HL-60 (cell line): ENCODE data around the gene B4GALNT4.

ENCODE experiments used
- DNase-seq, 2 experiments: peaks; one replicate each; pipeline ENCODE4 v3.0.0-alpha.2; 2010 to 2020; ENCODE audit warnings: low read depth in 1 of 2, low spot score in 1 of 2
- H3K27ac ChIP-seq: fragments of 250-450 bp; sonication (Bioruptor Pico); replicated peaks from 2 replicates; pipeline ENCODE4 v1.5.1; 2020; ENCODE audit warnings: mild to moderate bottlenecking, moderate library complexity
- H3K27me3 ChIP-seq: fragments of 250-450 bp; sonication (Bioruptor Pico); 2 replicates; pipeline ENCODE4 v1.5.1; 2021; ENCODE audit warnings: mild to moderate bottlenecking, moderate library complexity; ENCODE audit not compliant: insufficient read depth, poor library complexity, severe bottlenecking
- H3K4me3 ChIP-seq: replicated peaks from 2 replicates; pipeline ENCODE4 v1.5.1; 2011; ENCODE audit warnings: mild to moderate bottlenecking, control low read depth, low read length; ENCODE audit not compliant: insufficient read depth
- CTCF ChIP-seq: IDR thresholded peaks from one replicate; pipeline ENCODE4 v1.5.1; 2011; ENCODE audit warnings: low read length, control low read depth, inconsistent platforms; ENCODE audit not compliant: insufficient read depth
- GABPA ChIP-seq: IDR thresholded peaks from 2 replicates; pipeline ENCODE4 v1.6.1; 2012; ENCODE audit warnings: low read depth
- POLR2AphosphoS5 ChIP-seq: IDR thresholded peaks from 2 replicates; pipeline ENCODE4 v1.6.1; 2012; ENCODE audit warnings: low read depth
- REST ChIP-seq: IDR thresholded peaks from 2 replicates; pipeline ENCODE4 v1.6.1; 2012; ENCODE audit warnings: low read depth; ENCODE audit not compliant: insufficient replicate concordance
- SPI1 ChIP-seq: IDR thresholded peaks from 2 replicates; pipeline ENCODE4 v1.6.1; 2012; ENCODE audit warnings: low read depth, mild to moderate bottlenecking, borderline replicate concordance

B4GALNT4 gene

GRCh38 chr11:413120-414081, 44.1 kb downstream of the B4GALNT4 start:
- TF ChIP-seq CTCF = no peak
- TF ChIP-seq POLR2AphosphoS5 = 0 out of 2 replicates have a peak, but pooled peaks have one; percentile 15
- TF ChIP-seq REST = no peak
- DNase-seq = peak; percentile 65 to 68

GRCh38 chr11:414318-414857, 45.1 kb downstream of the B4GALNT4 start:
- peak; percentile 58 to 73 for DNase-seq
- Histone ChIP-seq H3K27me3 (no peaks in the 10 kb centered on the region), H3K4me3 (peak overlapping the region; percentile 48), H3K27ac (peak overlapping the region; percentile 86)
- TF ChIP-seq GABPA (no peak), POLR2AphosphoS5 (peak; percentile 87)

More at GRCh38 chr11:413120-414081, 44.1 kb downstream of the B4GALNT4 start:
- Histone ChIP-seq H3K4me3 (peak overlapping the region; percentile 48; the same call in 1 of the 2 replicates), H3K27me3 (no peaks in the 10 kb centered on the region), H3K27ac (peak overlapping the region; percentile 52)

- H3K4me3 ChIP-seq = no peak overlapping the region; the same call in 1 of the 2 replicates
- no peak for DNase-seq
- TF ChIP-seq GABPA (no peak), SPI1 (no peak), POLR2AphosphoS5 (no peak), REST (no peak), CTCF (no peak)
- peak overlapping the region; percentile 86 for H3K27ac ChIP-seq
- H3K27me3 ChIP-seq = no peaks in the 10 kb centered on the region
Observed at GRCh38 chr11:415640-416041, 46.3 kb downstream of the B4GALNT4 start.

- no peak for DNase-seq
- Histone ChIP-seq H3K4me3 (peak overlapping the region; percentile 44), H3K27ac (peak overlapping the region; percentile 86), H3K27me3 (no peaks in the 10 kb centered on the region)
- TF ChIP-seq GABPA = no peak
- TF ChIP-seq SPI1 = no peak
- TF ChIP-seq CTCF = no peak
- TF ChIP-seq POLR2AphosphoS5 = no peak
- no peak for TF ChIP-seq REST
Observed at GRCh38 chr11:416051-416756, 46.9 kb downstream of the B4GALNT4 start.
